KOPT-K1 (cell line): ENCODE results near the gene EEF1B2.
A peak's percentile ranks its signal among the peaks of the same experiment; 100 is the strongest.
"Not testable (repeated sequence)": the region's sequence is repeated elsewhere in the genome, so short reads cannot be mapped to it uniquely, and the experiment has no call there.

Experiments
- H3K27ac ChIP-seq: fragments of 200-600 bp; sonication (generic); 2 replicates; pipeline ENCODE4 v1.5.1; 2016; ENCODE audit warnings: antibody characterized with exemption, mild to moderate bottlenecking, low read depth, low read length; ENCODE audit not compliant: poor library complexity, severe bottlenecking
- H3K36me3 ChIP-seq: fragments of 200-600 bp; sonication (generic); 2 replicates; pipeline ENCODE4 v1.5.1; 2017; ENCODE audit warnings: antibody characterized with exemption, mild to moderate bottlenecking, low read length, moderate library complexity; ENCODE audit not compliant: insufficient read depth
- H3K9me3 ChIP-seq: fragments of 200-600 bp; sonication (generic); 2 replicates; pipeline ENCODE4 v1.5.1; 2017; ENCODE audit warnings: antibody characterized with exemption, low read length, mild to moderate bottlenecking; ENCODE audit not compliant: insufficient read depth, poor library complexity, severe bottlenecking

The EEF1B2 gene

DNA sequence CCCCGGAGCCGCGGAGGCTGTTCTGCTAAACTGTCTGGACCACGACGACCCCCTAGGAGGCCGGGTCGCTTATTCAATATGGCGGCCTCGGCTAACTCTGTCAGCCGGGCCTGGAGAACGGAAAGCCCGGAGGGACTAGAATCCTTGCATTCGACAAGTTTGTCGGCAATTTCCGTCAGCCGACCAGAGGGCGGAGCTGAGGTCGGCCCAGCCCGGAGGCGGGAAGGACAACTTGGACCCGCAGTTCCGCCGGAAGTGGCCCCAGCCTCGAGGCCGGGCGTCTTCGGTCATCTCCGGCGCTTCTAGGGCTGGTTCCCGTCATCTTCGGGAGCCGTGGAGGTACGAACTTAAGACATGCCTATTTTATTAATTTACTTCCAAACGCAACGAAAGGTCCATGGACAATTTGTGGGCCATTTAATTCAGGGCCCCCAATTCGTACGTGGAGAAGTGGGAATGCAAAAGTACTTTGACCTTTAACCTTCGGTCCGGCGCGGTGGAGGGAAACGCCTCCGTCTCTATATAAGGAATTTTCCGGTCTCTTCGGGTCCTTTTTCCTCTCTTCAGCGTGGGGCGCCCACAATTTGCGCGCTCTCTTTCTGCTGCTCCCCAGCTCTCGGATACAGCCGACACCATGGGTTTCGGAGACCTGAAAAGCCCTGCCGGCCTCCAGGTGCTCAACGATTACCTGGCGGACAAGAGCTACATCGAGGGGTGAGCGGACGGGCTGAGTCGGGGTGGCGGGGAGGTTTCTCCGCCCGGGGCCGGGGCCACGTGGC is at the start of gene EEF1B2, which contains the start of gene NDUFS1:
Gene EEF1B2, plus strand, starts transcription at position 550 of the 779 bp plus-strand sequence. Its CDS starts 85 bp downstream, at position 635.
Gene NDUFS1, minus strand, starts transcription at position 99 of the 779 bp plus-strand sequence. CDS start 5,766 bp downstream, outside the sequence.
- Histone ChIP-seq H3K9me3 (no peaks in the 10 kb centered on the region), H3K27ac (peak within 1 kb of the TSS; percentile 79), H3K36me3 (peaks cover 51% of the 10 kb centered on the region)

DNA sequence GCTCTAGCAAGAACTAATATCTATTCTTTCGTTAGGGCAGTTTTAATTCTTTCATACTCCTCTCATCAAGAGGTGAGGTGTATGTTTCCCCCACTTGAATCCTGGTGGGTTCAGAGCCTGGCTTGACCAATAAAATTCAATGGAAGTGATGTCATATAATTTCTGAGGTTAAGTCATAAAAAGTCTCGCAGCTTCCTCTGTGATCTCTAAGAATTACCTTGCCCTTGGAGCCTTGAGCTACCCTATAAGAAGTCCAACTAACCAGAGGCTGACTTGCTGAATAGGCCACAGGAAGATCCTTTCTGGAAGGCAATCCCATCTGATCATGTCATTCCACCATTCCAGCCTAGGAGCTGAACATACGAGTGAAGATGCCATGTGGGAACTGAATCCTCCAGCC is 47.6 kb upstream of the EEF1B2 start:
- Histone ChIP-seq H3K9me3 (peaks cover 5% of the 10 kb centered on the region), H3K36me3 (peaks cover 12% of the 10 kb centered on the region; the same call in 1 of the 2 replicates), H3K27ac (no peak overlapping the region)

DNA sequence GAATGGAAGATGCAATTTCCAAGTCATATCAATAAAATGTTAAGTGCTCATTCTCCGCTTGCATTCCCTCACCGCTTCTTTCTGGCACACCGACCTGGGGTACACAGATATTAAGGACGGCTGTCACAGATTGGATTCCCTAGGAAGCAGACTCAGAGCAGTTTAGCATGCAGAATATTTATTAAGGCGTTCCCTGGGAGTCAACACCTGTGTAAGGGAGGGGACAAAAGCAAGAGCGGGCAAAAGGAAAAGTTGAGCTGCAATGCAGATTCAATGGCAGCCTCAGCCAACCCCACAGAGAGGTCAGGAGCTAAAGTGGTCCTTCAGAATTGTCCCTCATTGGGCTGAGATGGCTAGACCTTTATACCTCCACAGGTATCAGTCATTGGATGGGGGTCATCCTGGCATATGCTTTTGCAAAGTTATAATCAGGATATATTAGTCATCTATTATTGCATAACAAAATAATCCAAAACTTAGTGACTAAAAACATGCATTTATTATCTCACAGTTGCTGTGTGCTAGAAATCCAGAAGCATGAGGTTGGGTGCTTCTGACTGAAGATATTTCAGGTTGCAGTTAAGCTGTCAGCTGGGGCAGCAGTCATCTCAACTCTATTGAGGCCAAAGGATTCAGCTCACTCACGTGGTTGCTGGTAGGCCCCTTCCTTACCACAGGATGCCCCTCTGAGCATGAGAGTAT is 46.7 kb upstream of the EEF1B2 start:
- H3K27ac ChIP-seq = no peak overlapping the region
- H3K36me3 ChIP-seq = peaks cover 19% of the 10 kb centered on the region; the same call in 1 of the 2 replicates
- peaks cover 5% of the 10 kb centered on the region for H3K9me3 ChIP-seq

DNA sequence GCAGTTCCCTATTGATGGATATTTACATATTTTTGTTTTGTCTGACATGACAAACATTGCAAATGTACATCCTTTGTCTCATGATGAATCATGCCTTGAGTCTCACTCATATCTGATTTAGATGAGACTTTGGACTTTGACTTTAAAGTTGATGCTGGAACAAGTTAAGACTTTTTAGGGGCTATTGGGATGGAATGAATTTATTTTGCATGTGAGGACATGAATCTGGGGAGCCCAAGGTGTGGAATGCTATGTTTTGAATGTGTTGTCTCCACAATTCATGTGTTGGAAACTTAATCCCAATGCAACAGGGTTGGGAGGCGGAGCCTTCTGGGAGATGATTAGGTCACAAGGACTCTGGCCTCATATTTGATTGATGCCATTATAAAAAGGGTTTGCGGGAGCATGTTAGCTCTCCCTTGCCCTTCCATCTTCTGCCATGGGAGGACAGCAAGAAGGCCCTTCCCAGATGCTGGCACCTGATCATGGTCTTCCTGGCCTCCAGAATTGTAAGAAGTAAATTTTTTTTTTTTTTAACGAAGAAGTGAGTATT is 44.6 kb upstream of the EEF1B2 start:
- H3K27ac ChIP-seq = no peak overlapping the region
- peaks cover 5% of the 10 kb centered on the region for H3K9me3 ChIP-seq
- peaks cover 24% of the 10 kb centered on the region for H3K36me3 ChIP-seq

DNA sequence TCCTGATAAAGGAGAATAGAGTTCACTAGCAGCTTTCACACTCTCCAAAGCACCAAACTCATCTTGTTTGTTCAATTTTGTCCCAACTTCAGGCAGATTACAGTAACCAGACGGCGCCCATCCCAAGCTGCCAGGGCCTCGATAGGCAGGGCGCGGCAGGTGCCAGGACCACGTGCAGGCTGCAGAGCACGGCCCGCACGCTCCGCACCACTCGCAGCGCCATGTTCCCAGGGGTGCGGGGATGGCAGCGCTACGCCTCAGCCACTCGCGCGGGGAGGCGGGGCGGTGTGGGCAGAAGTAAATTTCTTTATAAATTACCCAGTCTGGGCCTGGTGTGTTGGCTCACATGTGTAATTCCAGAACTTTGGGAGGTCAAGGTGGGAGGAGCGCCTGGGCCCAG is 43.4 kb upstream of the EEF1B2 start:
- Histone ChIP-seq H3K36me3 (peaks cover 36% of the 10 kb centered on the region), H3K9me3 (peaks cover 5% of the 10 kb centered on the region), H3K27ac (no peak overlapping the region)

DNA sequence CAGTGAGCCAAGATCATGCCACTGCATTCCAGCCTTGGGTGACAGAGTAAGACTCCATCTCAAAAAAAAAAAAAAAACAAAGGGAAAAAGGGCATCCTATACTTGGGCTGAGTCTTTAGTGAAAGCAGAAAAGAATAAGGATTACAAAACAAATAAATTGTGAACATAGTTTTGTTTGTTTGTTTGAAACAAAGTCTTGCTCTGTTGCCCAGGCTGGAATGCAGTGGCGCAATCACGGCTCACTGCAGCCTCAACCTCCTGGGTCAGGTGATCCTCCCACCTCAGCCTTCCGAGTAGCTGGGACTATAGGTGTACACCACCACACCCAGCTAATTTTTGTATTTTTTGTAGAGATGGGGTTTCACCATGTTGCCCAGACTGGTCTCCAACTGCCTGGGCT is 37.1 kb upstream of the EEF1B2 start:
- not testable (repeated sequence) for H3K27ac ChIP-seq, H3K9me3 ChIP-seq
- peaks cover 83% of the 10 kb centered on the region for H3K36me3 ChIP-seq

DNA sequence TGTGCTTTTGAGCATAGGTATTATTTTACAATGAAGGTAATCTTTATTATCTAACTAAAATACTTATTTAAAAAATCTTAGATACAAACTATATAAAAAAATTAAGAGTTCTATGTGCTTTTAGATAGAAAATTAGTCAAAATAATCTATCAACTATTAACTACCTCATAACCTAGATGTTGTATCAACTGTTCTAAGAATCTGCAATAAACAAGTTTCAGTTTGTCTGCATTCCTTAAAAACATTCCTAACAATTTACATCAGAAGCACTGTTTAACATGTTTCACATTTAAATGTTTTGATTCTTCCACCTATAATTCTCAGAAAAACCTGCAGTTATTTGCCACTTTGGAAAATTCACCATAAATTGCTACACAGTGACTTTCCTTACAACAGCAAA is 33.8 kb upstream of the EEF1B2 start:
- Histone ChIP-seq H3K9me3 (no peaks in the 10 kb centered on the region), H3K27ac (no peak overlapping the region), H3K36me3 (peaks cover 99% of the 10 kb centered on the region)

DNA sequence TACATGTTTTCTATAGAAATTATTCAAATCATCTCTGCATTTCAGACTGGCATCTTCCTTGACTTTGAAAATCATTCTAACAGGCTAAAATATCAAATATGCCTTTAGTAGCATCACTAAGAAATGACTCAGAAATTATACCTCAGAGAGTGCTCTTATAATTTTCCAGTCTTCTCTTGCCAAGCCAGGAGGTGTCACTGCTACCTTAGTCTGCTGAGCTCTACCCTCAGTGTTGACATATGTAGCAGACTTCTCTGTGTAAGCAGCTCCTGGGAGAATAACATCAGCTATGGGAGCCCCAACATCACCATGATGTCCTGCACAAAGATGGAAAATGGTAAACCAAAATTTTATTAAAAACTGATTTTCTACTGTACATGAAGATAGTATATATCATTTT is 32.0 kb upstream of the EEF1B2 start:
- H3K9me3 ChIP-seq = no peaks in the 10 kb centered on the region
- H3K27ac ChIP-seq = no peak overlapping the region
- peaks cover 99% of the 10 kb centered on the region for H3K36me3 ChIP-seq

DNA sequence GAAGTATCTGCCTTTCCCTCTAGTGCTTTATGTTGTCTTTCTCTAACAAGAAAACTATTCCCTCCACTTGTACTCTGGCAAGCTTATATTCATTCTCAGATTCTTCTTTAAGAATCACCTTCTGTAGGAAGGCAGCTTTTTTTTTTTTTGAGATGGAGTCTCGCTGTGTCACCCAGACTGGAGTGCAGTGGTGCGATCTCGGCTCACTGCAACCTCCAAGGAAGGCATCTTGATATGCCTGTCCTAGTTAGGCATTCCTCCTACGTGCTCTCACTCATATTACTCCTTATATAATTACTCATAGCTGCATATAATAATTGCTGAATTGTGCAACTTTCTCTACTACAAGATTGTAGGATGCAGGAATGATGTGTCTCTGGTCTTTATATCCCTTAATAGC is 16.2 kb upstream of the EEF1B2 start:
- peaks cover 96% of the 10 kb centered on the region for H3K36me3 ChIP-seq
- H3K27ac ChIP-seq = no peak overlapping the region
- H3K9me3 ChIP-seq = no peaks in the 10 kb centered on the region

DNA sequence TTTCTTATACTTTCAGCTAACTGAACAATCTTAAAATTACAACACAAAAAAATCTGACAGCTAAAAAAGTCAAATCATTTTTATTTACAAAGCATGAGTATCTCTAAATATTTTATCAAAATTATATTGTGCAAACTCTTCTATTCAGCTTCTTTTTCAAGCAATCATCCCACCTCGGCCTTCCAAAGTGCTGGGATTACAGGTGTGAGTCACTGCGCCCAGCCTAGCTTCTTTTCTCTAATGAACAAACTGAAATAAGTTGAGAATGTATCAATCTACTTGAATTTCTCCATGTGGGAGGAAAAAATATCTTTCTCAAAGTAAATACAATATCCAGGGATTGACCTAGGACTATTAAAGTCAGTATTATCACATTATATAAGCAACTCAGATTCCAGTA is 15.3 kb upstream of the EEF1B2 start:
- Histone ChIP-seq H3K9me3 (no peaks in the 10 kb centered on the region), H3K36me3 (peaks cover 97% of the 10 kb centered on the region), H3K27ac (no peak overlapping the region)

DNA sequence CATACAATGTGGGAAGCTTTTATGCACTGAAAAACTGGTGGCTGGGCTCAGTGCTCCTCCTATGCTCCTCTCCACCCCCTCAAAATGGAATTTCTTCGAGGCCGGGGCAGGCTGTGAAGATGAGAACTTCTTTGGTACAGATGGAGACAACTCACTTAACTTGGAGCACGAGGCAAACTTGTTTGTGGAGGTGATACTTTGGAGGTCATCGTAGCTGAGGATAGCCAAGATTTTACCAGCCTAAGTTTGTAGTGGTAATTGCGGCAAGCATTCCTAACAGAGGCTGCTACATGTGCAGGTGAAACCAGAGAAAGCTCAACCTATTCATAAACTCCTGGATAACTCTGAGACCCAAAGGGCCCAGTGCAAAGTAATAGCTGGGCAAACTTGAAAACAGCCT is 14.0 kb upstream of the EEF1B2 start:
- Histone ChIP-seq H3K27ac (no peak overlapping the region), H3K9me3 (no peaks in the 10 kb centered on the region), H3K36me3 (peaks cover 97% of the 10 kb centered on the region)

DNA sequence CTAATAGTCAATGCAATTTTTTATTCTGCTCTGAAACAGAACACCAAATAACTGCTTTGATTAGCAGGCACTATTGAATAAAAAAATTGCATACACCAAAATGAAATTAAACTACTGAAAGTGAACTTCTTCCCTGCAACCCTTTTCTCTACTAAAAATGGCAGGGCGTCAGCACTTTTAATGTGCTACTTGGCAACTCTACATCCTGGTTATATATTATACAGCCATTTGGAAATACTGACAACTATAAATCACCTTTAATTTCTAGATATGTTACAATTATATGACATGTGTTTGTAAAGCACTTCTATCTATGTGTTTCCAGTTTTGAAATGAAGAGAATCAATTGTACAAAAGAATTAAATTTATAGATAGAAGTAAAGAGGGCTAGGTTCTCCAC is 10.4 kb upstream of the EEF1B2 start:
- peaks cover 91% of the 10 kb centered on the region for H3K36me3 ChIP-seq

DNA sequence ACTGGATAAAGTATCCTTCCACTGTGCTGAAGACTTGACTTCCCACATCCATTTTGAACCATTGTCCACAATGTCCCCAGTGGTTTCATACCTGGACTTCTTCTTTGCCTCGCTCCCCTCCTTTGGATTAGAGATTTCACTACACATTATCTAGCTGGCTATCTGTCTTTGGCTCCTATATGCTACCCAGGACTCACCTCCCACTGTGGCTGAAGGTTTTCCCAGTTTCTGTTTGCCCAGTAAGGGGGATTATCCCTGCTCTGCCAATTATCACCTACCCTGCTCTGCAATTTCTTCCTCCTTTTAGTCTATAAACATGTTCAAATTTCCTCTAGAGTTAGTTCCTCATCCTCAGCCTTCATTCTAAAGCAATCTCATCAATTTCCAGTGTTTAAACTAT is 9.5 kb upstream of the EEF1B2 start:
- no peak overlapping the region for H3K27ac ChIP-seq
- H3K36me3 ChIP-seq = peaks cover 85% of the 10 kb centered on the region
- H3K9me3 ChIP-seq = no peaks in the 10 kb centered on the region

More for the DNA sequence above, 10.4 kb upstream of the EEF1B2 start:
- H3K27ac ChIP-seq = no peak overlapping the region
- H3K9me3 ChIP-seq = no peaks in the 10 kb centered on the region

DNA sequence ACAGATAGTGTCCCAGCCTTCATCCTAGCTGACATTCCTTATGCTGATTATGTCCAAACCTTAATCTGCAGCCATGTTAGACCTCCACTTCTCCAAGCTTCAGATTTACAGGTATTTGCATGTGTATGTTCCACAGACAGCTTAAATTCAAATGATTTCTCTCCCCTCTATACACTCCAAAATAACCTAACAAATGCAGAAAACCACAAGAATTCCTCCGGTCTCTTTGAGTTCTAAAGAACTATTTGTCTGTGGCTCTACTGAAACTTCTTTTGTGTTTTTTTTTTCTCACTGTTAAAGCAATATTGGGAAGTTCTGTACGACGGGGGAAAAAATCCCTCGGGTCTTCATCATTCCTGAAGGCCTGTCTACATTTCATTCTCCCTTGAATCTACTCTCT is 9.1 kb upstream of the EEF1B2 start:
- no peak overlapping the region for H3K27ac ChIP-seq
- peaks cover 83% of the 10 kb centered on the region for H3K36me3 ChIP-seq
- no peaks in the 10 kb centered on the region for H3K9me3 ChIP-seq

DNA sequence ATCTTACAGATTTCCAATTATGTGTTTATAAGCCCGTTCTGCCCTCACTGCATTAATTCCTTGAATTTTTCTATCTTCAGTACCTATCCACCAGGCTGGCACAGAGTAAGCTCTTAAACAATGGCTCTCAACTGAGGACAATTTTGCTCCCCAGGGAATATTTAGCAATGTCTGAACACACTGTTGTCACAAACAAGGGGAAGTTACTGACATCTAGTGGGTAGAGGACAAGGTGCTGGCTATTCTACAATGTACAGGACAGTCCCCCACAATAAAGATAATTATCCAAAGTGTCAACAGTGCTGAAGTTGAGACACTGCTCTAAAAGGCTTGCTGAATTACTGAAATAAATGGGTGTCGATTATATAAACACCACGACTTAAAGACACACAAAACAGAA is 5.5 kb upstream of the EEF1B2 start:
- Histone ChIP-seq H3K36me3 (peaks cover 52% of the 10 kb centered on the region), H3K27ac (no peak overlapping the region), H3K9me3 (no peaks in the 10 kb centered on the region)
